ENCODE data around the gene LYSET.
"Not testable (repeated sequence)": the region's sequence is repeated elsewhere in the genome, so short reads cannot be mapped to it uniquely, and the experiment has no call there.

LYSET gene

DNA sequence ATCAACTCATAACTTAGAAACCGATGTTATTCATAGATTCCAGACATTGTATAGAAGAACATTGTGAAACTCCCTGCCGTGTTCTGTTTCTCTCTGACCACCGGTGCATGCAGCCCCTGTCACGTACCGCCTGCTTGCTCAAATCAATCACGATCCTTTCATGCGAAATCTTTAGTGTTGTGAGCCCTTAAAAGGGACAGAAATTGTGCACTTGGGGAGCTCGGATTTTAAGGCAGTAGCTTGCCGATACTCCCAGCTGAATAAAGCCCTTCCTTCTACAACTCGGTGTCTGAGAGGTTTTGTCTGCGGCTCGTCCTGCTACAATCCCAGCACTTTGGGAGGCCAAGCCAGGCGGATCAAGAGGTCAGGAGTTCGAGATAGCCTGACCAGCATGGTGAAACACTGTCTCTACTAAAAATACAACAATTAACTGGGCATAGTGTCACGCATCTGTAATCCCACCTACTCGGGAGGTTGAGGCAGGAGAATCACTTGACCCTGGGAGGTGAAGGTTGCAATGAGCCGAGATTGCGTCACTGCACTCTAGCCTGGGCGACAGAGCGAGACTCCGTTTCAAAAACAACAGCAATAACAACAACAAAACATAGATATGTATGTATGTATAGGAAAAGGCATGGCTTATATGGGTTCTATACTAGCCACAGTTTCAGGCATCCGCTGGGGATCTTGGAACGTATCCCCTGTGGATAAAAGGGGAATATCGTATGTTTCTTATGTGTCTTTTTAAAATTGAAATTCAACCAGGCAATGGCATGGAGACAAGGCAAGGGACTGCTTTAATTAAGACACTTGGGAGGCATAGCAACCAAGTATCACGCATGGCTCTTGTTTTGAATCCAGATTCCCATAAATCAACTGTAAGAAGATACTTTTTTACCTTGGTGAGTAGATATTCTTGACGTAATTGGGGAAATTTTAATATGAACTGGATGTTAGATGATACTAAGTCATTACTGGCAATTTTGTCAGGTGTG lies 19.5 kb upstream of the LYSET start:
- Histone ChIP-seq H3K9ac (peak overlapping the region in 5 of 11 experiments; percentile 25 to 71 (median 51); a peak in 6 of 22 replicates), H3K9me3 (replicated peaks in 1 of 11) (peaks cover 0 to 10% (median 0%) of the 10 kb centered on the region in 11 experiments; a peak in 2 of 22 replicates), H3K4me2 (peak overlapping the region in 9 of 11 experiments; percentile 29 to 68 (median 54); a peak in 16 of 22 replicates), H3K27ac (peak overlapping the region in 7 of 11 experiments; percentile 13 to 75 (median 53); a peak in 8 of 22 replicates), H3K4me1 (peaks cover 0 to 25% (median 13%) of the 10 kb centered on the region in 10 experiments; a peak in 15 of 20 replicates)
- H3K27me3 ChIP-seq, H3K4me3 ChIP-seq, H3K36me3 ChIP-seq, H4K20me1 ChIP-seq: not testable (repeated sequence)
- peak in 5 of 11 experiments; percentile 24 to 74 (median 62); a peak in 6 of 22 replicates for TF ChIP-seq Cebpa-rat (IDR thresholded peaks at IDR 0.05)

DNA sequence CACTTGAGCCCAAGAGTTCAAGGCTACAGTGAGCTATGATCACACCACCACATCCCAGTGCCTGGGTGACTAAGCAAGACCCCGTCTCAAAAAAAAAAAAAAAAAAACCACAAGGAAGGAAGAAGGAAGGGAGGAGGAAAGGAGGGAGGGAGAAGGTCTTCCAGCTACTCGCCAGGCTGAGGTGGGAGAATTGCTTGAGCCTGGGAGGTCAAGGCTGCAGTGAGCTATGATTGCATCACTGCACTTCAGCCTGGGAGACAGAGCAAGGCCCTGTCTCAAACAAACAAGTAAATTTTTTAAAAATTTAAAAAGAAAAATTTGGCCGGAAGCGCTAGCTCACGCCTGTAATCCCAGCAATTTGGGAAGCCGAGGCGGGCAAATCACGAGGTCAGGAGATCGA lies 16.5 kb upstream of the LYSET start:
- not testable (repeated sequence) for H3K4me3 ChIP-seq, H4K20me1 ChIP-seq, H3K36me3 ChIP-seq, H3K27ac ChIP-seq, H3K9ac ChIP-seq, H3K27me3 ChIP-seq
- Histone ChIP-seq H3K4me2 (peak overlapping the region in 1 of 11 experiments; percentile 15; a peak in 2 of 22 replicates), H3K4me1 (peaks cover 0 to 25% (median 13%) of the 10 kb centered on the region in 10 experiments; a peak in 15 of 20 replicates), H3K9me3 (replicated peaks in 1 of 11) (peaks cover 0 to 10% (median 0%) of the 10 kb centered on the region in 11 experiments; a peak in 2 of 22 replicates)
- 0 out of 22 replicates have a peak, but pooled peaks of 1 of the 11 experiments have one; percentile 24 for TF ChIP-seq Cebpa-rat (IDR thresholded peaks at IDR 0.05)

DNA sequence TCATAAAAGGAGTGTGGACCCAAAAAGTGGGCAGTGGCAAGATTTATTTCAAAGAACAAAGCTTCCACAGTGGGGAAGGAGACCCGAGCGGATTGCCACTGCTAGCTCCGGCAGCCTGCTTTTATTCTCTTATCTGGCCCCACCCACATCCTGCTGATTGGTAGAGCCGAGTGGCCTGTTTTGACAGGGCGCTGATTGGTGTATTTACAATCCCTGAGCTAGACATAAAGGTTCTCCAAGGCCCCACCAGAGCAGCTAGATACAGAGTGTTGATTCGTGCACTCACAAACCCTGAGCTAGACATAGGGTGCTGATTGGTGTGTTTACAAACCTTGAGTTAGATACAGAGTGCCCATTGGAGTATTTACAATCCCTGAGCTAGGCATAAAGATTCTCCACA lies 15.5 kb upstream of the LYSET start:
- H3K9me3 ChIP-seq (replicated peaks in 1 of 11), result peaks cover 0 to 10% (median 0%) of the 10 kb centered on the region in 11 experiments; a peak in 2 of 22 replicates
- not testable (repeated sequence) for H3K9ac ChIP-seq, H3K4me2 ChIP-seq, H3K36me3 ChIP-seq, H3K27me3 ChIP-seq, H3K27ac ChIP-seq, H4K20me1 ChIP-seq, H3K4me3 ChIP-seq
- H3K4me1 ChIP-seq, result peaks cover 0 to 25% (median 13%) of the 10 kb centered on the region in 10 experiments; a peak in 15 of 20 replicates

DNA sequence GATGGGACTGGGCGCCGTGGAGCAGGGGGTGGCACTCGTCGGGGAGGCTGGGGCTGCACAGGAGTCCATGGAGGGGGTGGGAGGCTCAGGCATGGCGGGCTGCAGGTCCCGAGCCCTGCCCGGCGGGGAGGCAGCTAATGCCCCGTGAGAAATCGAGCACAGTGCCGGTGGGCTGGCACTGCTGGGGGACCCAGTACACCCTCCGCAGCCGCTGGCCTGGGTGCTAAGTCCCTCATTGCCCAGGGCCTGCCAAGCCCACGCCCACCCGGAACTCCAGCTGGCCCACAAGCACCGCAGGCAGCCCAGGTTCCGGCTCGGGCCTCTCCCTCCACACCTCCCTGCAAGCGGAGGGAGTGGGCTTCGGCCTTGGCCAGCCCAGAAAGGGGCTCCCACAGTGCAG lies 15.0 kb upstream of the LYSET start:
- not testable (repeated sequence) for H3K9ac ChIP-seq, H3K4me3 ChIP-seq, H3K27me3 ChIP-seq, H4K20me1 ChIP-seq, H3K4me2 ChIP-seq, H3K36me3 ChIP-seq, H3K27ac ChIP-seq
- H3K4me1 ChIP-seq, result peaks cover 0 to 21% (median 9%) of the 10 kb centered on the region in 10 experiments; a peak in 15 of 20 replicates
- H3K9me3 ChIP-seq (replicated peaks in 1 of 11), result peaks cover 0 to 10% (median 0%) of the 10 kb centered on the region in 11 experiments; a peak in 2 of 22 replicates

DNA sequence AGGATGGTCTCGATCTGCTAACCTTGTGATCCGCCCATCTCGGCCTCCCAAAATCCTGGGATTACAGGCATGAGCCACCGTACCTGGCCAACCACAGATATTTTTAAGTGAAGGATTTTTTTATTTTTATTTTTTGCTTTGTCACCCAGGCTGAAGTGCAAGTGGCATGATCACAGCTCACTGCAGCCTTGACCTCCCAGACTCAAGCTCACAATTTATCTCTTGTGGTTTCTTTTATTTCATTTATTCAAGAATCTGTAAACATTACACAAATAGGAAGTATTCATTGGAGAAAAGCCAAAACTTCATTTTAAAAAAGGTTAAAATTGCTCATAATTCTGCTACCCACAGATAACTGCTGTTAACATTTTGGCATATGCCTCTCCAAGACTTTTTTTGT lies 13.7 kb upstream of the LYSET start:
- Histone ChIP-seq H3K27me3 (no peaks in the 10 kb centered on the region), H4K20me1 (no peaks in the 10 kb centered on the region), H3K4me2 (no peak overlapping the region), H3K4me1 (peaks cover 0 to 13% (median 0%) of the 10 kb centered on the region in 10 experiments; a peak in 5 of 20 replicates), H3K36me3 (no peaks in the 10 kb centered on the region), H3K4me3 (no peak overlapping the region), H3K9ac (no peak overlapping the region), H3K9me3 (replicated peaks in 1 of 11) (peaks cover 0 to 10% (median 0%) of the 10 kb centered on the region in 11 experiments; a peak in 2 of 22 replicates), H3K27ac (no peak overlapping the region)
- TF ChIP-seq Cebpa-rat (IDR thresholded peaks at IDR 0.05), result no peak

DNA sequence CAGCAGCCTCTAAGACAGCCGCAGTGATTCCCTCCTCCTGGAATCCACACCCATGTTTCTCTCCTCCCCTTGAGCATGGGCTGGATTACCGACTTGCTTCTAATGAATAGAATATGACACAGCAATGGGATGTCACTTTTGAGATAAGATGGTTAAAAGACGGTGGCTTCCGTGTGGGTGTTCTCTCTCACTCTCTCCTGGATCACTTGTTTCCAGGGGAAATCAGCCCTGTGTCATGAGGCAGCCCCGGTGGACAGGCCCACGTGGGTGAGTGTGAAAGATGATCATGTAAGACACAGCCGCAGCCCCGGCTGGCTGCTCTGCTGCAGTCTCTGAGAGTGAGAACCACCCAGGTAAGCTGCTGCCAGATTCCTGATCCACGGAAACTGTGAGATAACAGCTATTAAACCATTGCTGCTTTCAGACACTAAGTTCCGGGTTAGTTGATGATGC lies 11.1 kb upstream of the LYSET start:
- no peak overlapping the region for H3K9ac ChIP-seq

DNA sequence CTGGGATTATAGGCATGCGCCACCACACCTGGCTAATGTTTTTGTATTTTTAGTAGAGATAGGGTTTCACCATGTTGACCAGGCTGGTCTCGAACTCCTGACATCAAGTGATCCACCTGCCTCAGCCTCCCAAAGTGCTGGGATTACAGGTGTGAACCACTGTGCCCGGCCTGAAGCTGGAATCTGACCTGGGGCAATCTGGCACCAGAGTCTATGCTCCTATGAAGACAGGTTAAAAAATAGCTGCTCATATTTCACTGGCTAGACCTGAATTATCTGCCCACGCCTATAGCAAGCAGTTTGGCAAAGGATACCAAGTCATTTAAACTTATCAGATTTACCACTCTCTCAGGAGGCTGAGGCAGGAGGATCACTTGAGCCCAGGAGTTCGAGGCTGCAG lies 10.4 kb upstream of the LYSET start:
- not testable (repeated sequence) for H3K27me3 ChIP-seq

More for the DNA sequence above, 11.1 kb upstream of the LYSET start:
- Histone ChIP-seq H3K4me1 (peaks cover 0 to 3% (median 0%) of the 10 kb centered on the region in 10 experiments; a peak in 2 of 20 replicates), H3K4me3 (no peak overlapping the region), H3K36me3 (no peaks in the 10 kb centered on the region), H3K4me2 (no peak overlapping the region), H4K20me1 (no peaks in the 10 kb centered on the region), H3K9me3 (replicated peaks in 1 of 11) (peaks cover 0 to 10% (median 0%) of the 10 kb centered on the region in 11 experiments; a peak in 2 of 22 replicates), H3K27ac (no peak overlapping the region), H3K27me3 (no peaks in the 10 kb centered on the region)
- TF ChIP-seq Cebpa-rat (IDR thresholded peaks at IDR 0.05), result no peak

DNA sequence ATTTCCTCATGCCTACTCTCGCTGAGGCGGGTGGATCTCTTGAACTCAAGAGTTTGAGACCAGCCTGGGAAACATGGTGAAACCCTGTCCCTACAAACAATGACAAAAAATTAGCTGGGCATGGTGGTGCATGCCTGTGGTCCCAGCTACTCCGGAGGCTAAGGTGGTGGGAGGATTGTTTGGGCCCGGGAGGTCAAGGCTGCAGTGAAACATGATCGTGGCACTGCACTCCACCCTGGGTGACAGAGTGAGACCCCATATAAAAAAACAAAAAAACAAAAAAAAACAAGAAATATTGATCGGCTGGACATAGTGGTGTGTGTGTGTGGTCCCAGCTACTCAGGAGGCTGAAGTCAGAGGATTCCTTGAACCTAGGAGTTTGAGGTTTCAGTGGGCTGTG lies 9.6 kb upstream of the LYSET start:
- H3K4me3 ChIP-seq, result no peak overlapping the region

More for the DNA sequence above, 10.4 kb upstream of the LYSET start:
- H3K4me3 ChIP-seq; H3K36me3 ChIP-seq; H3K9me3 ChIP-seq (replicated peaks in 1 of 11); H3K4me2 ChIP-seq; H3K4me1 ChIP-seq; H4K20me1 ChIP-seq; H3K27ac ChIP-seq; H3K9ac ChIP-seq: not testable (repeated sequence)

More for the DNA sequence above, 9.6 kb upstream of the LYSET start:
- no peaks in the 10 kb centered on the region for H4K20me1 ChIP-seq
- H3K9me3 ChIP-seq (replicated peaks in 1 of 11), result no peaks in the 10 kb centered on the region
- no peak overlapping the region for H3K9ac ChIP-seq
- H3K4me1 ChIP-seq, result no peaks in the 10 kb centered on the region
- H3K27me3 ChIP-seq, result no peaks in the 10 kb centered on the region
- no peaks in the 10 kb centered on the region for H3K36me3 ChIP-seq
- H3K4me2 ChIP-seq, result no peak overlapping the region
- no peak overlapping the region for H3K27ac ChIP-seq
- no peak for TF ChIP-seq Cebpa-rat (IDR thresholded peaks at IDR 0.05)
